22Rv1 (cell line): ENCODE data around the gene UBE2E2.

Source experiments
- H3K27ac ChIP-seq: fragments of 450-650 bp; 2 replicates; pipeline ENCODE4 v1.5.1; 2017
- ZFX ChIP-seq: fragments of 450-650 bp; IDR thresholded peaks from 2 replicates; pipeline ENCODE4 v1.6.1; 2017; ENCODE audit warnings: antibody characterized with exemption, borderline replicate concordance
- TF ChIP-seq, protein P1 (sequence below): fragments of 450-650 bp; IDR thresholded peaks from 2 replicates; pipeline ENCODE4 v1.5.1; 2017; ENCODE audit warnings: mild to moderate bottlenecking

The UBE2E2 gene

GRCh38 chr3:23461069-23461468, 257.9 kb downstream of the UBE2E2 start:
- H3K27ac ChIP-seq = no peak overlapping the region
- TF ChIP-seq, protein P1, sequence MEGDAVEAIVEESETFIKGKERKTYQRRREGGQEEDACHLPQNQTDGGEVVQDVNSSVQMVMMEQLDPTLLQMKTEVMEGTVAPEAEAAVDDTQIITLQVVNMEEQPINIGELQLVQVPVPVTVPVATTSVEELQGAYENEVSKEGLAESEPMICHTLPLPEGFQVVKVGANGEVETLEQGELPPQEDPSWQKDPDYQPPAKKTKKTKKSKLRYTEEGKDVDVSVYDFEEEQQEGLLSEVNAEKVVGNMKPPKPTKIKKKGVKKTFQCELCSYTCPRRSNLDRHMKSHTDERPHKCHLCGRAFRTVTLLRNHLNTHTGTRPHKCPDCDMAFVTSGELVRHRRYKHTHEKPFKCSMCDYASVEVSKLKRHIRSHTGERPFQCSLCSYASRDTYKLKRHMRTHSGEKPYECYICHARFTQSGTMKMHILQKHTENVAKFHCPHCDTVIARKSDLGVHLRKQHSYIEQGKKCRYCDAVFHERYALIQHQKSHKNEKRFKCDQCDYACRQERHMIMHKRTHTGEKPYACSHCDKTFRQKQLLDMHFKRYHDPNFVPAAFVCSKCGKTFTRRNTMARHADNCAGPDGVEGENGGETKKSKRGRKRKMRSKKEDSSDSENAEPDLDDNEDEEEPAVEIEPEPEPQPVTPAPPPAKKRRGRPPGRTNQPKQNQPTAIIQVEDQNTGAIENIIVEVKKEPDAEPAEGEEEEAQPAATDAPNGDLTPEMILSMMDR = no peak
- TF ChIP-seq ZFX = no peak

- TF ChIP-seq, protein P1 = no peak
- TF ChIP-seq ZFX = no peak
These were observed 260.7 kb downstream of the UBE2E2 start for GRCh38 chr3:23463791-23464190.

GRCh38 chr3:23465569-23465968, 262.4 kb downstream of the UBE2E2 start:
- TF ChIP-seq, protein P1 = no peak
- TF ChIP-seq ZFX = no peak
- H3K27ac ChIP-seq = no peak overlapping the region

More at GRCh38 chr3:23463791-23464190, 260.7 kb downstream of the UBE2E2 start:
- H3K27ac ChIP-seq = no peak overlapping the region

DNA sequence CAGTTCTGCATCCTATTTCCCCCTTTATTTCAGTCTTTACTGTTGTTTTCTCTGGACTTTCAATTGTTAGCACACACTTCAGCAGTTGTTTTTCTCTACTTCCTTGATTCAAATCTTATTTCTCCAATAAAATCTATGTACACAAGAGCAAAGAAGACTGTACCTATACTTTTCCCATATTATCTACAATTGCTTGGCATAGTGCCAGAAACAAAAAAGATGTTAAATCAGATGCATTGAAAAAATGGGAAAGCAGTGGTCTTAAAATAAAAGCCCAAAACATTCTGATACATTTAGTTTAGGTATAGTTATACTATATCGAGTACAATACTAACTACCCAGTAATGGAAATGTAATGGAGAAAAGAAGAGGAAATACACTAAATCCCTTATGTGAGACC, 265.1 kb downstream of the UBE2E2 start:
- H3K27ac ChIP-seq = no peak overlapping the region
- TF ChIP-seq, protein P1 = no peak
- no peak for TF ChIP-seq ZFX

DNA sequence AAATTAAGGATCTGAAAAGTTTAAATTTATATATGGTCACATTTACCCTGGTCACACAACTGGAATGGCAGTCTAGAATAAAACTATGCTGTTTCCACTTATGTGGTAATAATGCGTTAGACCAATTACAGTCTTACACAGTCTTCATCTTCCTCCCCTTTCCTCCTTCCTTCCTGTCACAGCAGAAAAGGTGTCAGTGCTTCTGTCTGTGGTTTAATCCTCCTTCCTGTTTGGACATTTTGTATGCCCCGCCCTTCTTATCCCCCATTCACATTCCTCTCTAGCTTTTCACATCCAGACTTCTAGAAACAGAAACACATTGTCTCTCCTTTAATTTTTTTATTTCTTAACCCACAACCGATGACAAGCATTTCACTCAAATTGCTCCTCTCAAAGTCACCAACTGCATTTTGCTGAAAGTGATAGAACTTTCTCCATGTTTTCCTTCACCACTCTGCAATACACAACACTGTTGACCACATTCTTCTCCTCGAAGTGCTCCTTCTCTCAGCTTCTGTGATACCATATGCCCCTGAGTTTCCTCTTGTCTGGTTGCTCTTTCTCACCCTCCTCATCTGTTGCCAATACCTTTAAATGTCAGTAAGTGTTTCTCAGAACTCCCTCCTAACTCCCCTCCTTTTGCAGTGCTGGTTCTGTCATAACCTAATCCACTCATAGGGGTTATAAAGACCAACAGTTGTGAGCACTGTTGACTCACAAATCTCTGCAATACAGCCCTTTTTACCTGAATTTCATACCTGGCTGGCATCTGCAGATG, 271.6 kb downstream of the UBE2E2 start:
- TF ChIP-seq ZFX = no peak
- TF ChIP-seq, protein P1 = no peak
- H3K27ac ChIP-seq = no peak overlapping the region

GRCh38 chr3:23475446-23475845, 272.3 kb downstream of the UBE2E2 start:
- no peak overlapping the region for H3K27ac ChIP-seq
- TF ChIP-seq, protein P1 = no peak
- TF ChIP-seq ZFX = no peak

DNA sequence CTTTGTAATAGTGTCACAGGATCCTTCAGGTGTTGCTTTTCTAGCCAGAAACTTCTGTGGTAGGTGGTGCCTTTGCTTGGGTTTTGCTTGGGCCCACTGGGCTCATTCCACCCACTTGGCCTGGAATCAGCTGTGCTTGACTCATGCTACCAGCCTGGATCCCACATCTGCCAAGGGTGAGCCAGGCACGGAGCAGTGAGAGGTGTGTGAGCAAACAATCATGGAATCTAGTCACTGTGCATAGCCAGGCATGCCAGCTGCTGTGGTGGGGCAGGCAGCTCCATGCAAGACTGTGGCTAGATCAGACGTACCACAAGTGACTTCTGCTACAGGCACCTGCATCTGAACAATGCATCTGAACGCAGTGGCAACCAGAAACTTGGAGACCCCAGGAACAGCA, 275.9 kb downstream of the UBE2E2 start:
- H3K27ac ChIP-seq = no peak overlapping the region
- TF ChIP-seq, protein P1 = no peak
- no peak for TF ChIP-seq ZFX
